ENCODE measurements around the gene VARS1.
A peak's percentile ranks its signal among the peaks of the same experiment; 100 is the strongest.
"Not testable (repeated sequence)": the region's sequence is repeated elsewhere in the genome, so short reads cannot be mapped to it uniquely, and the experiment has no call there.

Gene VARS1

GRCh38 chr6:31794294-31794865 lies 1.2 kb downstream of the VARS1 start:
- DNase-seq (ENCODE audit: low spot score), result no peak

GRCh38 chr6:31793927-31794245 lies 1.7 kb downstream of the VARS1 start:
- not testable (repeated sequence) for DNase-seq (ENCODE audit: low spot score)

GRCh38 chr6:31792761-31793171 lies 2.8 kb downstream of the VARS1 start:
- no peak for DNase-seq (ENCODE audit: low spot score)

GRCh38 chr6:31792090-31792374 lies 3.5 kb downstream of the VARS1 start:
- no peak for DNase-seq (ENCODE audit: low spot score)

GRCh38 chr6:31791324-31792089 lies 4.0 kb downstream of the VARS1 start:
- peak; percentile 71 for DNase-seq (ENCODE audit: low spot score)

GRCh38 chr6:31785475-31785874 lies 10.1 kb downstream of the VARS1 start:
- no peak for DNase-seq (ENCODE audit: low spot score)

GRCh38 chr6:31784098-31784925 lies 11.2 kb downstream of the VARS1 start:
- DNase-seq (ENCODE audit: low spot score), result no peak

GRCh38 chr6:31782126-31782855 lies 13.3 kb downstream of the VARS1 start:
- DNase-seq (ENCODE audit: low spot score), result no peak

- DNase-seq (ENCODE audit: low spot score), result no peak
Observed at GRCh38 chr6:31781244-31782125, 14.1 kb downstream of the VARS1 start.

GRCh38 chr6:31780507-31781243 lies 14.9 kb downstream of the VARS1 start:
- no peak for DNase-seq (ENCODE audit: low spot score)

- no peak for DNase-seq (ENCODE audit: low spot score)
Observed at GRCh38 chr6:31779908-31780307, 15.6 kb downstream of the VARS1 start.

- no peak for DNase-seq (ENCODE audit: low spot score)
Observed at GRCh38 chr6:31778999-31779885, 16.3 kb downstream of the VARS1 start.

- no peak for DNase-seq (ENCODE audit: low spot score)
Observed at GRCh38 chr6:31778193-31778592, 17.4 kb downstream of the VARS1 start.

GRCh38 chr6:31777667-31778050 lies 17.9 kb downstream of the VARS1 start:
- no peak for DNase-seq (ENCODE audit: low spot score)

- peak; percentile 41 for DNase-seq (ENCODE audit: low spot score)
Observed at GRCh38 chr6:31776989-31777666, 18.4 kb downstream of the VARS1 start, which contains the start of gene VWA7. Gene VWA7 (minus strand): TSS chr6:31777328. CDS start chr6:31776779, 549 bp downstream.

- no peak for DNase-seq (ENCODE audit: low spot score)
Observed at GRCh38 chr6:31776485-31776988, 19.0 kb downstream of the VARS1 start.

GRCh38 chr6:31775633-31776484 lies 19.7 kb downstream of the VARS1 start:
- DNase-seq (ENCODE audit: low spot score), result no peak

- DNase-seq (ENCODE audit: low spot score), result no peak
Observed at GRCh38 chr6:31775184-31775583, 20.4 kb downstream of the VARS1 start.

All from germinal center (tissue), 1 donor.